GM10248 (cell line): Measurements from ENCODE around the gene DUSP2.
A peak's percentile ranks its signal among the peaks of the same experiment; 100 is the strongest.

Experiments
- CTCF ChIA-PET: fragments of 300-600 bp; sonication (Branson Sonifier 250); formaldehyde crosslinking; extraction: SDS; loops from one replicate; lab custom pipeline; 2021; ENCODE audit warnings: antibody characterized with exemption; lab: Yijun Ruan, JAX
- POLR2A ChIA-PET: fragments of 350-650 bp; sonication (Branson Sonifier 250); formaldehyde crosslinking; extraction: SDS; loops from one replicate; lab custom pipeline; 2020; ENCODE audit warnings: antibody characterized with exemption; lab: Yijun Ruan, JAX
- DNase-seq: peaks from one replicate; pipeline ENCODE4 v3.0.0; 2012; ENCODE audit errors: extremely low spot score
- CTCF ChIP-seq: IDR thresholded peaks from 2 replicates; pipeline ENCODE4 v1.5.1; 2012; ENCODE audit warnings: mild to moderate bottlenecking, low read depth; ENCODE audit errors: extremely low read depth, missing control alignments, control extremely low read depth

DUSP2 gene

GRCh38 chr2:96158554-96158940 is 13.3 kb upstream of the DUSP2 start:
- POLR2A ChIA-PET = interaction anchor here (0.5 to 4.5 kb wide), 5 partner anchors 8 to 48 kb away, joined by 3 to 37 read pairs (median 9); partner anchors contain the start of genes ASTL and DUSP2
- peak; percentile 22 for DNase-seq
- CTCF ChIA-PET = interaction anchor here (0.9 to 24.9 kb wide), 4 partner anchors 14 to 108 kb away, joined by 3 to 658 read pairs (median 30); partner anchors contain the start of genes ASTL and DUSP2
- no peak for TF ChIP-seq CTCF

DNA sequence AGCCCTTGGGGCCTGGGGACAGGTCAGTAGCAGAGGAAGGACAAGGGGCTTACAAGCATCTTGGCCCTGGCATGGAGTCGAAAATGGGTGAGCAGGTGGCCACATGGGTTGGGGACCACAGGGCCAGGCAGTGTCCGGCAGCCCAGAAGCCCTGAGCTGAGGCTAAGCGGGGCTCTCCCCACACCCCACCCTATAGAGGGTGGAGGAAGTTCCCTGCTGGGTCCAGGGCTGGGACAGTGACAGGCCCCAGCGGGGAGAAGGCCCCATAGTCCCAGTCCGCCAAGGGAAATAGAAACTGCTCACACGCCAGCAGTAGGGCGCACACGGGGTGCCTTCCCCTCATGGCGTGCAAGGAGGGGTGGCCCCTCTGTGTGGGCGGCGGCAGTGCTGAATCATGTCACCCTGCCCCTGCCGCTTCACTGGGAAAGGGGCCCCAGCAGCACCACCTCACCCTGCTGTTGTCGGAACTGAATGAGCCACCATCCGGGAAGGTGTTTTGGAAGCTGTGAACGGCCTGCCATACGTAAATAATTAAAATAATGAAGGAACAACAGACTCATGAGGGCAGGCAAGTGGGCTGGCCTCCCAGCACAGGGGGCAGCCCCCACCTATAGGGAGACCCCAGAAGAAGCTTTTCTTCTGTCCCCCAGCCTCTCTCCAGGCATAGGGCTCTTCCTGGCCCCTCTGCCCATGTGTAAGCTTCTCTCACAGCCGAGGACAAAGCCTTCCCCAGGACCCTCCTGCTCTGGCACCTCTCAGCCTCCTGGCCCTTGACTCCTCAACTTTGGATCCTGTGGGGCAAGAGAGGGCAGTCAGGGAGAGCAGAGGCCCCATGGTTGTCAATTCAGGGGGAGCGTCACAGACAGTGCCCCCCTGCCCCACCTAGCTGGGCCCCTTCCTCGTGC is 12.7 kb upstream of the DUSP2 start:
- ChIA-PET CTCF (interaction anchor here (0.9 to 24.9 kb wide), 4 partner anchors 13 to 109 kb away, joined by 3 to 658 read pairs (median 30); partner anchors contain the start of genes ASTL, DUSP2 and STARD7), POLR2A (interaction anchor here (0.5 to 4.5 kb wide), 5 partner anchors 9 to 48 kb away, joined by 3 to 37 read pairs (median 9); partner anchors contain the start of genes ASTL and DUSP2)
- peak; percentile 87 for DNase-seq
- no peak for TF ChIP-seq CTCF

DNA sequence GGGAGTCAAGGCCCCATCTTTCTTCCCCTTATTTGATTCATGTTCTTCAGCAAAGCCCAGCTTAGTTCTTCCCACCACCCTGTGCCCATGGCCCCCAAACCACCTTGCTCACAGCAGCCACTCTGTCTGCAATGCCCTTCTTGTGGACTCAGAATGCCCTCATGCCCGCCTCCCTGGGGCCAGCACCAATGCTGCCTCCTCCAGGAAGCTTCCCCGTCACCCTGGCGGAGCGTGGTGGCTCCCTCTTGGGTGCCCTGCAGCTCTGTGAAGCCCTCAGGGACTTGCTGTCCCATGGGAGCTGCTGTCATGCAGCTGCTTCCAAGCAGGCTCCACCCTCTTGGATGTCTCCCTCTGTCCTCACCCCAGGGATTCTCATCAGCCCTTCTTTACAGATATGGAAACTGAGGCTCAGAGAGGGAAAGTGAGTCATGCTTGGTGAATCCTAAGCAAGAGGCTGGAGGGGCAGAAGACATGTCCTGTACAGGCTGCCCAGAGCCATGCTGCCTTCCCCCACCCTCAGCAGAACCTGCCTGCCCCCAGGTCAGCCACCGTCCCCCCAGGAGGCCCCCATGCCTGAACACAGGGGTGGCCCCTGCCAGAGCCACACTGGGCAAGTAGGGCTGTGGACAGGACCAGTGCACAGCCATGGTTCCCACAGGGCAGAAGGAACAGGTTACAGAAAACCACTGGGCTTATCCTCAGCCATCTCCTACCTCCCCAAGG is 11.8 kb upstream of the DUSP2 start:
- ChIA-PET POLR2A (interaction anchor here (0.6 to 4.5 kb wide), 5 partner anchors 11 to 311 kb away, joined by 4 to 37 read pairs (median 9); partner anchors contain the start of genes ASTL and DUSP2), CTCF (interaction anchor here (0.8 to 24.9 kb wide), 4 partner anchors 12 to 352 kb away, joined by 3 to 658 read pairs (median 30); partner anchors contain the start of genes ASTL, DUSP2 and STARD7)
- peak; percentile 56 for DNase-seq
- TF ChIP-seq CTCF = no peak

GRCh38 chr2:96156011-96156820 is 11.0 kb upstream of the DUSP2 start:
- peak; percentile 39 for DNase-seq
- TF ChIP-seq CTCF = no peak
- ChIA-PET POLR2A (interaction anchor here (0.6 to 4.5 kb wide), 6 partner anchors 10 to 312 kb away, joined by 3 to 37 read pairs (median 7); partner anchors contain the start of genes ASTL and DUSP2), CTCF (interaction anchor here (0.8 to 24.9 kb wide), 4 partner anchors 11 to 353 kb away, joined by 3 to 658 read pairs (median 30); partner anchors contain the start of genes ASTL, DUSP2 and STARD7)

DNA sequence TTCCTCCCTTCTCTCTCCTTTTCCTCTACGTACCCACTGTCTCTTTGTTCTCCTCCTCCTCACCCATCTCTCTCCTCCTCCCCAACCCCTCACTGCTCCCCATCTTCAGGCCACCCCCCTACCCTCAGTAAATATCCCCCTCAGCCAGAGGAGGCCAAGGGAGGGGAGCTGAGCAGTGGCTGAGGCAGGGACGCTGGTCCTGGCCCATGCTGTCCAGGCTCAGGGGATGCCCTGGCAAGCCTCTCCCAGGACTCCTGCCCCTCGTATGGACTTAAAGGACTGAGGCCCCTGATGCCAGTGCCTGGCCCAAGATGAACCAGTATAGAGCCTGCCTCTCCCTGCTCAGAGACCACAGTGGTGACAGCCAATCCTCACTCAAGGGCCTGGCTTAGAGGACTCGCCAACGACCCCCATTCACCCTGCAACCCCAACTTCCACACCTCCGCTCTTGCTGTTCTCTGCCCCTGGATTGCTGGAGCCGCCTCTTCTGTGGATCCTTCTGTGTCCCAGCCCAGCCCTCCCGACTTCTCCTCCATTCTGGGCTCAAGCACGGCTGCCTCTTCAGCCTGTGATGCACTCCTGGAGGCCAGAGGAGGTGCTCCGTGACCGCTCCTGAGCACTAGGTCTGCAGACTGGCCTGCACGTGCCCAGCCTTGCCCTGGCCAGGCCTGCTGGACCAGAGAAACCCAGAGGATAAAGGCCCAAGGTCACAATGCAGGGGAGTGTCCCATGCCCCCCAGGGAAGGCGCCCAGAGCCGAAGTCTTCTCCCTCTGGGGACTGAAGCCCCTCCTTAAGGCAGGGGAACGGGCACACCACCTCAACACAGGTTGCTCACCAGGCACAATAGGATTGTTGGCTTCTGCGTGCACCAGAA is 9.5 kb upstream of the DUSP2 start:
- CTCF ChIA-PET = interaction anchor here (1.2 to 24.9 kb wide), 4 partner anchors 10 to 20 kb away, joined by 4 to 658 read pairs (median 357); partner anchors contain the start of genes ASTL and DUSP2
- no peak for DNase-seq
- no peak for TF ChIP-seq CTCF
- POLR2A ChIA-PET = interaction anchor here (1.0 to 1.2 kb wide), 3 partner anchors 10 to 12 kb away, joined by 3 to 5 read pairs (median 3); partner anchors contain the start of gene DUSP2
